IMR-90 (cell line): ENCODE measurements around the gene CSTB. TPM values are rescaled to one million over a fixed set of nuclear protein-coding genes. Genes with fewer than 3 reads are reported as not detected.

ENCODE experiments used
- ATAC-seq: fragments of 200-7000 bp; cut with Tn5 transposase; 2 replicates; pipeline ENCODE4 v1.9.1; 2020; ENCODE audit warnings: low read depth, mild to moderate bottlenecking, moderate library complexity
- BruUV-seq: library from RNA; stranded (reverse); fragments of 400-500 nt; replicated peaks from 2 replicates; lab custom pipeline; 2021; lab: Mats Ljungman, UMichigan
- CTCF ChIA-PET: fragments of 300-600 bp; formaldehyde crosslinking; extraction: SDS; loops from one replicate; lab custom pipeline; 2021; ENCODE audit warnings: antibody characterized with exemption; lab: Yijun Ruan, JAX
- POLR2A ChIA-PET: fragments of 300-600 bp; sonication (Branson Sonifier 250); formaldehyde crosslinking; loops from one replicate; lab custom pipeline; 2022; ENCODE audit warnings: antibody characterized with exemption; ENCODE audit not compliant: unreplicated experiment; lab: Charles Lee
- DNase-seq: peaks from one replicate; pipeline ENCODE4 v3.0.0; 2013
- H2AFZ ChIP-seq: replicated peaks from 2 replicates; pipeline ENCODE3; 2013; ENCODE audit warnings: low read length, mild to moderate bottlenecking; ENCODE audit not compliant: poor library complexity
- H2AK5ac ChIP-seq: 2 replicates; pipeline ENCODE4 v1.6.1; 2013; ENCODE audit warnings: low read depth, low read length, inconsistent platforms
- H2AK9ac ChIP-seq: replicated peaks from 2 replicates; pipeline ENCODE3; 2013; ENCODE audit warnings: mild to moderate bottlenecking, low read depth, low read length, moderate library complexity; ENCODE audit not compliant: poor library complexity
- H2BK120ac ChIP-seq: 2 replicates; pipeline ENCODE4 v1.6.1; 2013; ENCODE audit warnings: low read depth, low read length, inconsistent platforms
- H2BK15ac ChIP-seq: 3 replicates; pipeline ENCODE4 v1.6.1; 2013; ENCODE audit warnings: low read depth, low read length, inconsistent platforms
- H2BK20ac ChIP-seq: 2 replicates; pipeline ENCODE4 v1.6.1; 2013; ENCODE audit warnings: low read depth, mild to moderate bottlenecking, inconsistent platforms, low read length, moderate library complexity
- H2BK5ac ChIP-seq: 2 replicates; pipeline ENCODE4 v1.6.1; 2013; ENCODE audit warnings: mild to moderate bottlenecking, low read depth, low read length, inconsistent platforms; ENCODE audit not compliant: poor library complexity, severe bottlenecking
- H3K14ac ChIP-seq: replicated peaks from 2 replicates; pipeline ENCODE4 v1.6.1; 2013; ENCODE audit warnings: low read depth, low read length, inconsistent platforms
- H3K18ac ChIP-seq: 2 replicates; pipeline ENCODE4 v1.6.1; 2013; ENCODE audit warnings: low read depth, low read length, control low read depth
- H3K23ac ChIP-seq: 2 replicates; pipeline ENCODE4 v1.6.1; 2013; ENCODE audit warnings: low read depth, low read length, inconsistent platforms
- H3K27ac ChIP-seq: 2 replicates; pipeline ENCODE4 v1.5.1; 2013; ENCODE audit warnings: mild to moderate bottlenecking, control low read depth, low read length; ENCODE audit not compliant: insufficient read depth
- H3K27me3 ChIP-seq: 2 replicates; pipeline ENCODE4 v1.6.1; 2013; ENCODE audit warnings: low read length; ENCODE audit not compliant: control insufficient read depth, insufficient read depth
- H3K36me3 ChIP-seq: 2 replicates; pipeline ENCODE4 v1.6.1; 2013; ENCODE audit warnings: low read length, mixed read lengths; ENCODE audit not compliant: control insufficient read depth, insufficient read depth
- H3K4ac ChIP-seq: 2 replicates; pipeline ENCODE4 v1.6.1; 2013; ENCODE audit warnings: low read depth, low read length, inconsistent platforms
- H3K4me1 ChIP-seq: 2 replicates; pipeline ENCODE4 v1.6.1; 2013; ENCODE audit warnings: low read length, mixed read lengths; ENCODE audit not compliant: control insufficient read depth, insufficient read depth
- H3K4me2 ChIP-seq: 2 replicates; pipeline ENCODE4 v1.6.1; 2013; ENCODE audit warnings: low read depth, mild to moderate bottlenecking, control low read depth, low read length, moderate library complexity
- H3K4me3 ChIP-seq: 2 replicates; pipeline ENCODE4 v1.5.1; 2013; ENCODE audit warnings: low read depth, mild to moderate bottlenecking, control low read depth, low read length, moderate library complexity; ENCODE audit not compliant: insufficient read depth
- H3K56ac ChIP-seq: 2 replicates; pipeline ENCODE4 v1.6.1; 2013; ENCODE audit warnings: low read length, inconsistent platforms; ENCODE audit not compliant: insufficient read depth; ENCODE audit errors: extremely low read depth
- H3K79me1 ChIP-seq, 2 experiments: 2 replicates each; pipeline ENCODE4 v1.6.1; 2013; ENCODE audit warnings: low read length in 2 of 2, inconsistent platforms in 1 of 2, low read depth in 1 of 2
- H3K9ac ChIP-seq: 2 replicates; pipeline ENCODE4 v1.6.1; 2013; ENCODE audit warnings: low read depth, low read length, control low read depth
- H3K9me1 ChIP-seq: 2 replicates; pipeline ENCODE4 v1.6.1; 2013; ENCODE audit warnings: low read length, inconsistent platforms; ENCODE audit not compliant: insufficient read depth
- H3K9me3 ChIP-seq: 2 replicates; pipeline ENCODE4 v1.6.1; 2013; ENCODE audit warnings: low read length; ENCODE audit not compliant: control insufficient read depth, insufficient read depth
- H4K20me1 ChIP-seq: 2 replicates; pipeline ENCODE4 v1.6.1; 2013; ENCODE audit warnings: low read length, inconsistent platforms; ENCODE audit not compliant: insufficient read depth
- H4K5ac ChIP-seq: 2 replicates; pipeline ENCODE4 v1.6.1; 2013; ENCODE audit warnings: mild to moderate bottlenecking, low read depth, low read length, control low read depth
- H4K8ac ChIP-seq, 2 experiments: 2 replicates each; pipeline ENCODE4 v1.6.1; 2013; ENCODE audit warnings: low read depth in 2 of 2, low read length in 2 of 2, control low read depth in 1 of 2, inconsistent platforms in 1 of 2
- H4K91ac ChIP-seq: 2 replicates; pipeline ENCODE4 v1.6.1; 2013; ENCODE audit warnings: low read depth, low read length, inconsistent platforms; ENCODE audit not compliant: insufficient read depth
- RAD21 ChIP-seq: IDR thresholded peaks from 2 replicates; pipeline ENCODE4 v1.6.1; 2012; ENCODE audit warnings: low read length, improper control_type of control experiment
- WGBS, 2 experiments: methylation state at CpG; one replicate each; pipeline versions ENCODE4 v1.1.5 to v1.1.7; 2013; ENCODE audit warnings: missing lambda C conversion rate in 2 of 2; ENCODE audit not compliant: insufficient read length in 1 of 2; ENCODE audit errors: extremely low coverage in 2 of 2; 5-methylcytosine and 5-hydroxymethylcytosine counted together
- dilution Hi-C: fragments of 300-500 bp; cut with HindIII; formaldehyde crosslinking; loops from one replicate; pipeline ENCODE4 v1.14.3; 2018; ENCODE audit warnings: low sequenced_read_pairs; ENCODE audit not compliant: unreplicated experiment
- in situ Hi-C: fragments of 300-500 bp; cut with MboI; formaldehyde crosslinking; loops from 3 replicates; pipeline ENCODE4 v1.14.3; 2019; ENCODE audit warnings: low sequenced_read_pairs, inconsistent platforms, mixed read lengths
- intact Hi-C: fragments of 100-400 bp; cut with micrococcal nuclease; formaldehyde crosslinking; loops from 2 replicates; pipeline ENCODE4 v1.10.0; 2022
- polyA plus RNA-seq, 3 experiments: library from polyadenylated mRNA; depleted of rRNA; stranded (reverse); fragments of >200 nt; gene quantifications; 2 replicates each; pipeline ENCODE4 v1.2.3, GENCODE V29; 2012; ENCODE audit warnings: low replicate concordance in 1 of 3
- total RNA-seq: library from RNA; depleted of rRNA; stranded (reverse); fragments of >200 nt; gene quantifications from 2 replicates; pipeline ENCODE4 v1.2.3, GENCODE V29; 2012
- TF ChIP-seq, protein P1 (sequence below): conservative IDR thresholded peaks from 2 replicates; pipeline ENCODE4 v1.5.1; 2012; ENCODE audit warnings: mild to moderate bottlenecking, low read depth, low read length, improper control_type of control experiment

The CSTB gene
- total and polyA plus RNA-seq, 2 of the 4 experiments (the other 2 are of a cell fraction): 6.1 to 71.7 TPM

DNA sequence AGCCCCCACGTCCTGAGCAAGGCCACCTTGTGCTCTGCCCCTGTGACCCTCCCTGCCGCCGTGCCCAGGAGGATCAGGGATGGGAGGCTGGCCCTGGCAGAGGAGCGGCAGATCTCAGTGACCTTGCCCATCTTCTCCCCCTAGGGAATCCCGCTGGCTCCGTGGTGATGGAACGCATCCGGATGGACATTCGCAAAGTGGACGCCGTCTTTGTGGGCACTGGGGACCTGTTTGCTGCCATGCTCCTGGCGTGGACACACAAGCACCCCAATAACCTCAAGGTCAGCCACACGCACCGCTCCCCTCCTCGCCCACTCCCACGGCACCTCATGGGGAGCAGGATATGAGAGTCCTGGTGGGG, 22.7 kb downstream of the CSTB start:
- Histone ChIP-seq H3K14ac (no peak overlapping the region), H4K91ac (no peak overlapping the region), H4K20me1 (peaks cover 22% of the 10 kb centered on the region), H3K4me1 (peaks cover 5% of the 10 kb centered on the region; the same call in 1 of the 2 replicates), H4K8ac (no peak overlapping the region), H2BK120ac (no peak overlapping the region), H4K5ac (no peak overlapping the region), H2AK9ac (peak overlapping the region; percentile 24), H3K23ac (no peak overlapping the region), H3K27me3 (no peaks in the 10 kb centered on the region), H3K36me3 (peaks cover 83% of the 10 kb centered on the region), H2AK5ac (no peak overlapping the region), H3K18ac (no peak overlapping the region), H3K9me1 (peaks cover 11% of the 10 kb centered on the region), H3K4me3 (no peak overlapping the region), H3K4me2 (no peak overlapping the region), H3K27ac (no peak overlapping the region), H3K9me3 (no peaks in the 10 kb centered on the region), H2BK15ac (no peak overlapping the region), H2BK5ac (no peak overlapping the region), H2AFZ (peak overlapping the region; percentile 49), H3K4ac (no peak overlapping the region), H2BK20ac (no peak overlapping the region), H3K79me1 (peaks cover 8 to 21% of the 10 kb centered on the region in 2 experiments; a peak in 3 of 4 replicates), H3K9ac (no peak overlapping the region), H3K56ac (no peak overlapping the region)
- ATAC-seq: no peak
- in situ Hi-C loops (no loop called here), dilution Hi-C loops (no loop called here), intact Hi-C loops (no loop called here)
- TF ChIP-seq, protein P1, sequence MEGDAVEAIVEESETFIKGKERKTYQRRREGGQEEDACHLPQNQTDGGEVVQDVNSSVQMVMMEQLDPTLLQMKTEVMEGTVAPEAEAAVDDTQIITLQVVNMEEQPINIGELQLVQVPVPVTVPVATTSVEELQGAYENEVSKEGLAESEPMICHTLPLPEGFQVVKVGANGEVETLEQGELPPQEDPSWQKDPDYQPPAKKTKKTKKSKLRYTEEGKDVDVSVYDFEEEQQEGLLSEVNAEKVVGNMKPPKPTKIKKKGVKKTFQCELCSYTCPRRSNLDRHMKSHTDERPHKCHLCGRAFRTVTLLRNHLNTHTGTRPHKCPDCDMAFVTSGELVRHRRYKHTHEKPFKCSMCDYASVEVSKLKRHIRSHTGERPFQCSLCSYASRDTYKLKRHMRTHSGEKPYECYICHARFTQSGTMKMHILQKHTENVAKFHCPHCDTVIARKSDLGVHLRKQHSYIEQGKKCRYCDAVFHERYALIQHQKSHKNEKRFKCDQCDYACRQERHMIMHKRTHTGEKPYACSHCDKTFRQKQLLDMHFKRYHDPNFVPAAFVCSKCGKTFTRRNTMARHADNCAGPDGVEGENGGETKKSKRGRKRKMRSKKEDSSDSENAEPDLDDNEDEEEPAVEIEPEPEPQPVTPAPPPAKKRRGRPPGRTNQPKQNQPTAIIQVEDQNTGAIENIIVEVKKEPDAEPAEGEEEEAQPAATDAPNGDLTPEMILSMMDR: no peak
- TF ChIP-seq RAD21: no peak
- DNase-seq: no peak
- WGBS, 2 experiments: 100% methylated on average over 6 of the region's 16 CpGs; no CpG with 5 or more reads in 1 of the 2 experiments
- ChIA-PET CTCF (no interaction called here), POLR2A (no interaction called here)
- no TSS peak for BruUV-seq
